A549 (cell line): ENCODE measurements around the gene ARMC9. TPM values are rescaled to one million over a fixed set of nuclear protein-coding genes. Genes with fewer than 3 reads are reported as not detected.
A peak's percentile ranks its signal among the peaks of the same experiment; 100 is the strongest.

Experiments
- ATAC-seq, 2 experiments: fragments of 200-7000 bp in 1 of 2; fragments of >200 bp in 1 of 2; cut with Nextera tagmentation in 1 of 2; cut with Tn5 transposase in 1 of 2; 3 replicates each; pipeline versions ENCODE4 v1.8.0 to v1.9.1; 2018 to 2020; ENCODE audit warnings: mild to moderate bottlenecking in 1 of 2, moderate library complexity in 1 of 2
- CTCF ChIA-PET: fragments of 300-600 bp; sonication (Branson Sonifier 250); formaldehyde crosslinking; extraction: SDS; loops from one replicate; lab custom pipeline; 2021; ENCODE audit warnings: antibody characterized with exemption, inconsistent platforms; lab: Yijun Ruan, JAX
- POLR2A ChIA-PET: fragments of 350-600 bp; formaldehyde crosslinking; extraction: SDS; loops from one replicate; lab custom pipeline; 2021; ENCODE audit warnings: antibody characterized with exemption, inconsistent platforms; lab: Yijun Ruan, JAX
- DNase-seq, 2 experiments: peaks; one replicate each; pipeline versions ENCODE4 v3.0.0 to v3.0.0-alpha.2; 2011 to 2016; ENCODE audit warnings: low read depth in 1 of 2, low spot score in 1 of 2
- FAIRE-seq: peaks from 2 replicates; lab custom pipeline; 2011; peaks lifted over from hg19 to GRCh38; lab: Jason Lieb, UNC
- H3K27ac ChIP-seq, 2 experiments: fragments of >200 bp; sonication (Bioruptor Twin); formaldehyde crosslinking; 3 replicates each; pipeline ENCODE4 v1.5.1; 2016 to 2017
- H3K4me1 ChIP-seq: fragments of >200 bp; sonication (Bioruptor Twin); formaldehyde crosslinking; 3 replicates; pipeline ENCODE4 v1.6.1; 2016
- H3K4me2 ChIP-seq: fragments of >200 bp; sonication (Bioruptor Twin); formaldehyde crosslinking; 3 replicates; pipeline ENCODE4 v1.6.1; 2016
- H3K4me3 ChIP-seq: fragments of >200 bp; sonication (Bioruptor Twin); formaldehyde crosslinking; 3 replicates; pipeline ENCODE4 v1.5.1; 2016
- H3K9me3 ChIP-seq: fragments of >200 bp; sonication (Bioruptor Twin); formaldehyde crosslinking; 3 replicates; pipeline ENCODE4 v1.6.1; 2016
- BCL3 ChIP-seq: fragments of >200 bp; sonication (Bioruptor Twin); formaldehyde crosslinking; IDR thresholded peaks from 3 replicates; pipeline ENCODE4 v1.6.1; 2016
- BHLHE40 ChIP-seq: IDR thresholded peaks from 2 replicates; pipeline ENCODE4 v1.6.1; 2012; ENCODE audit warnings: low read depth, low read length, inconsistent platforms
- CHD4 ChIP-seq: fragments of 200-600 bp; sonication (generic); IDR thresholded peaks from 2 replicates; pipeline ENCODE4 v1.6.1; 2016; ENCODE audit warnings: antibody characterized with exemption, mild to moderate bottlenecking, borderline replicate concordance
- EHF ChIP-seq: fragments of 250-450 bp; sonication (Bioruptor Pico); IDR thresholded peaks from 2 replicates; pipeline ENCODE4 v1.5.0; 2020; ENCODE audit warnings: mild to moderate bottlenecking
- EHMT2 ChIP-seq: fragments of 200-600 bp; sonication (generic); IDR thresholded peaks from 2 replicates; pipeline ENCODE4 v1.6.1; 2016; ENCODE audit warnings: antibody characterized with exemption, low read depth, mild to moderate bottlenecking, moderate library complexity
- EP300 ChIP-seq, 2 experiments: fragments of >200 bp; sonication (Bioruptor Twin); formaldehyde crosslinking; IDR thresholded peaks; 2 replicates in 1 of 2; 3 replicates in 1 of 2; pipeline ENCODE4 v1.6.1; 2016 to 2017
- ESRRA ChIP-seq: fragments of 150-350 bp; IDR thresholded peaks from 2 replicates; pipeline ENCODE4 v1.6.1; 2014; ENCODE audit warnings: mild to moderate bottlenecking, low read length, borderline replicate concordance
- GATA3 ChIP-seq: IDR thresholded peaks from 2 replicates; pipeline ENCODE4 v1.6.1; 2012; ENCODE audit warnings: borderline replicate concordance
- HEYL ChIP-seq: fragments of 250-450 bp; sonication (Bioruptor Pico); IDR thresholded peaks from 2 replicates; pipeline ENCODE4 v1.8.0; 2021; ENCODE audit warnings: mild to moderate bottlenecking, moderate library complexity
- HOXA7 ChIP-seq: fragments of 250-450 bp; sonication (Bioruptor Pico); IDR thresholded peaks from 2 replicates; pipeline ENCODE4 v1.5.0; 2020; ENCODE audit warnings: mild to moderate bottlenecking, moderate library complexity
- HOXB13 ChIP-seq: fragments of 250-450 bp; sonication (Bioruptor Pico); IDR thresholded peaks from 2 replicates; pipeline ENCODE4 v1.5.0; 2020; ENCODE audit warnings: low read depth, mild to moderate bottlenecking, moderate library complexity
- JUNB ChIP-seq: fragments of >200 bp; sonication (Bioruptor Twin); formaldehyde crosslinking; IDR thresholded peaks from 2 replicates; pipeline ENCODE4 v1.6.1; 2016
- KDM5A ChIP-seq: fragments of 200-600 bp; sonication (generic); IDR thresholded peaks from 2 replicates; pipeline ENCODE4 v1.6.1; 2016; ENCODE audit warnings: antibody characterized with exemption, mild to moderate bottlenecking
- MAFK ChIP-seq: fragments of 450-650 bp; IDR thresholded peaks from 2 replicates; pipeline ENCODE4 v1.6.1; 2014; ENCODE audit not compliant: partially characterized antibody
- MAZ ChIP-seq: fragments of 150-350 bp; IDR thresholded peaks from 2 replicates; pipeline ENCODE4 v1.6.1; 2014; ENCODE audit warnings: antibody characterized with exemption, low read depth, low read length, borderline replicate concordance
- RARB ChIP-seq: fragments of 250-450 bp; sonication (Bioruptor Pico); IDR thresholded peaks from 2 replicates; pipeline ENCODE4 v1.8.0; 2021; ENCODE audit warnings: mild to moderate bottlenecking, moderate library complexity
- RCOR1 ChIP-seq: fragments of 150-350 bp; IDR thresholded peaks from 2 replicates; pipeline ENCODE4 v1.6.1; 2014; ENCODE audit warnings: antibody characterized with exemption, low read length, low read depth
- REST ChIP-seq: fragments of 200-600 bp; sonication (generic); IDR thresholded peaks from 2 replicates; pipeline ENCODE4 v1.6.1; 2016; ENCODE audit warnings: antibody characterized with exemption, mild to moderate bottlenecking, moderate library complexity
- RFX5 ChIP-seq: fragments of 450-650 bp; IDR thresholded peaks from 2 replicates; pipeline ENCODE4 v1.7.1; 2014; ENCODE audit warnings: antibody characterized with exemption, mild to moderate bottlenecking, moderate library complexity
- ZC3H11A ChIP-seq: fragments of 450-650 bp; IDR thresholded peaks from 2 replicates; pipeline ENCODE4 v1.6.1; 2014; ENCODE audit warnings: antibody characterized with exemption, mild to moderate bottlenecking
- WGBS: methylation state at CpG from one replicate; pipeline ENCODE4 v1.1.6; 2017; ENCODE audit errors: missing lambda C conversion rate; 5-methylcytosine and 5-hydroxymethylcytosine counted together
- polyA plus RNA-seq, 4 experiments: library from polyadenylated mRNA; depleted of rRNA in 3 of 4; stranded (reverse); fragments of >200 nt; fragmentation: RNase III in 1 of 4; extraction: RNeasy Plus Mini Kit Qiagen cat#74134 plus additional on column Dnase treatment in 1 of 4; gene quantifications; 2 replicates in 3 of 4; 3 replicates in 1 of 4; pipeline ENCODE4 v1.2.3, GENCODE V29; 2011 to 2017
- TF ChIP-seq, protein P1 (sequence below): fragments of 450-650 bp; IDR thresholded peaks from 2 replicates; pipeline ENCODE4 v1.6.1; 2014; ENCODE audit warnings: antibody characterized with exemption
- TF ChIP-seq, protein P2 (sequence below): IDR thresholded peaks from 2 replicates; pipeline ENCODE4 v1.6.1; 2012; ENCODE audit warnings: low read depth, borderline replicate concordance
- TF ChIP-seq, protein P3 (sequence below): fragments of 150-350 bp; IDR thresholded peaks from 2 replicates; pipeline ENCODE4 v1.6.1; 2014; ENCODE audit warnings: low read depth, mild to moderate bottlenecking, low read length

The ARMC9 gene
- polyA plus RNA-seq, 2 of the 4 experiments (the other 2 are of a cell fraction) = 12.0 to 14.1 TPM

DNA sequence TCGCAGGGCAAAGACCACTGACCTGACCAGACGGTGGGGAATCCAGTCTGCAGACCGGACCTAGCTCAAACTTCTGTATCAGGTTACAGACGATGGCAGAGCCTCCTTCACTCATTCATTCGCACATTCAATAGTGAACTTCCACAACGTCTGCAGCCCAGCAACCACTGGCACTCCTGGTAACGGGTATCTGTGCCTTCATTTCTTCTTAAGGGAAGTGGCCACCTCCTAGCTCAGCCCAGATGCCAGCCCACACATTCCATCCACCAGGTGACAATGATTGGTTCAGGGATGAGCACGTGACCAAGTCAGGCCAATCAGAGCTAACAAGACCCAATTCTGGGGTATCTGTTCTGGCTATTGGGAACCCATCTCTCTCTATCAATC is 15.9 kb upstream of the ARMC9 start:
- CTCF ChIA-PET = interaction anchor here (0.7 to 2.8 kb wide), 6 partner anchors 11 to 167 kb away, joined by 3 to 7 read pairs (median 5); no protein-coding TSS in a partner anchor
- Histone ChIP-seq H3K4me2 (no peak overlapping the region), H3K4me1 (peaks cover 13% of the 10 kb centered on the region), H3K4me3 (no peak overlapping the region), H3K9me3 (no peaks in the 10 kb centered on the region), H3K27ac (peak overlapping the region in 1 of 2 experiments; percentile 79; a peak in 3 of 6 replicates)
- no peak for FAIRE-seq
- ATAC-seq = peak in 1 of 2 experiments; percentile 57; a peak in 3 of 6 replicates
- DNase-seq = peak; percentile 19 to 35
- no peak for TF ChIP-seq HEYL (CRISPR knock-in tag)
- TF ChIP-seq, protein P1, sequence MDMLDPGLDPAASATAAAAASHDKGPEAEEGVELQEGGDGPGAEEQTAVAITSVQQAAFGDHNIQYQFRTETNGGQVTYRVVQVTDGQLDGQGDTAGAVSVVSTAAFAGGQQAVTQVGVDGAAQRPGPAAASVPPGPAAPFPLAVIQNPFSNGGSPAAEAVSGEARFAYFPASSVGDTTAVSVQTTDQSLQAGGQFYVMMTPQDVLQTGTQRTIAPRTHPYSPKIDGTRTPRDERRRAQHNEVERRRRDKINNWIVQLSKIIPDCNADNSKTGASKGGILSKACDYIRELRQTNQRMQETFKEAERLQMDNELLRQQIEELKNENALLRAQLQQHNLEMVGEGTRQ = peak; percentile 62
- no peak for TF ChIP-seq EHF
- no peak for TF ChIP-seq JUNB
- TF ChIP-seq HOXB13 (CRISPR knock-in tag) = no peak
- no peak for TF ChIP-seq CHD4
- whole genome bisulfite sequencing = 92% methylated on average over 8 of the region's 8 CpGs
- POLR2A ChIA-PET = no interaction called here

- FAIRE-seq = no peak
- TF ChIP-seq ESRRA (no peak), RCOR1 (no peak), REST (no peak), EHMT2 (no peak), GATA3 (no peak), HOXB13 (CRISPR knock-in tag) (no peak)
- TF ChIP-seq, protein P2, sequence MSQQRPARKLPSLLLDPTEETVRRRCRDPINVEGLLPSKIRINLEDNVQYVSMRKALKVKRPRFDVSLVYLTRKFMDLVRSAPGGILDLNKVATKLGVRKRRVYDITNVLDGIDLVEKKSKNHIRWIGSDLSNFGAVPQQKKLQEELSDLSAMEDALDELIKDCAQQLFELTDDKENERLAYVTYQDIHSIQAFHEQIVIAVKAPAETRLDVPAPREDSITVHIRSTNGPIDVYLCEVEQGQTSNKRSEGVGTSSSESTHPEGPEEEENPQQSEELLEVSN = no peak
- Histone ChIP-seq H3K9me3 (no peaks in the 10 kb centered on the region), H3K4me2 (no peak overlapping the region), H3K27ac (peak overlapping the region in 1 of 2 experiments; percentile 3; a peak in 1 of 6 replicates), H3K4me1 (peaks cover 13% of the 10 kb centered on the region), H3K4me3 (no peak overlapping the region)
- no peak for DNase-seq
- ChIA-PET POLR2A (no interaction called here), CTCF (interaction anchor here (1.3 to 2.5 kb wide), 3 partner anchors 8 to 44 kb away, joined by 4 to 7 read pairs (median 6); no protein-coding TSS in a partner anchor)
- ATAC-seq = no peak
- WGBS = 94% methylated on average over 8 of the region's 8 CpGs
Observed at GRCh38 chr2:231183851-231184250, 14.6 kb upstream of the ARMC9 start.

GRCh38 chr2:231184319-231184718 is 14.1 kb upstream of the ARMC9 start:
- 83% methylated on average over 4 of the region's 4 CpGs for WGBS
- H3K4me2 ChIP-seq = no peak overlapping the region
- ChIA-PET CTCF (interaction anchor here (1.3 to 2.5 kb wide), 2 partner anchors 9 to 12 kb away, joined by 4 to 6 read pairs; no protein-coding TSS in a partner anchor), POLR2A (no interaction called here)
- ATAC-seq (no peak), DNase-seq (no peak), FAIRE-seq (no peak)
- peaks cover 13% of the 10 kb centered on the region for H3K4me1 ChIP-seq
- no peak overlapping the region for H3K4me3 ChIP-seq
- H3K9me3 ChIP-seq = no peaks in the 10 kb centered on the region
- peak overlapping the region in 1 of 2 experiments; percentile 3; a peak in 1 of 6 replicates for H3K27ac ChIP-seq
- no peak for TF ChIP-seq ZC3H11A
- no peak for TF ChIP-seq KDM5A
- TF ChIP-seq MAZ = no peak
- TF ChIP-seq, protein P2 = no peak
- TF ChIP-seq JUNB = no peak
- no peak for TF ChIP-seq RFX5
- no peak for TF ChIP-seq HOXA7 (CRISPR knock-in tag)
- TF ChIP-seq, protein P3, sequence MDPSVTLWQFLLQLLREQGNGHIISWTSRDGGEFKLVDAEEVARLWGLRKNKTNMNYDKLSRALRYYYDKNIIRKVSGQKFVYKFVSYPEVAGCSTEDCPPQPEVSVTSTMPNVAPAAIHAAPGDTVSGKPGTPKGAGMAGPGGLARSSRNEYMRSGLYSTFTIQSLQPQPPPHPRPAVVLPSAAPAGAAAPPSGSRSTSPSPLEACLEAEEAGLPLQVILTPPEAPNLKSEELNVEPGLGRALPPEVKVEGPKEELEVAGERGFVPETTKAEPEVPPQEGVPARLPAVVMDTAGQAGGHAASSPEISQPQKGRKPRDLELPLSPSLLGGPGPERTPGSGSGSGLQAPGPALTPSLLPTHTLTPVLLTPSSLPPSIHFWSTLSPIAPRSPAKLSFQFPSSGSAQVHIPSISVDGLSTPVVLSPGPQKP = no peak
- TF ChIP-seq BHLHE40 = no peak
- no peak for TF ChIP-seq HEYL (CRISPR knock-in tag)
- TF ChIP-seq GATA3 = no peak
- TF ChIP-seq RARB (CRISPR knock-in tag) = no peak
- TF ChIP-seq EP300 (IDR thresholded peaks at IDR 0.05) = no peak
- TF ChIP-seq, protein P1 = no peak
- TF ChIP-seq BCL3 = no peak
- no peak for TF ChIP-seq MAFK
